ENCODE data around the gene AK8.
"Not testable (repeated sequence)": the region's sequence is repeated elsewhere in the genome, so short reads cannot be mapped to it uniquely, and the experiment has no call there.

AK8 gene

GRCh38 chr9:132742821-132743311 is 135.2 kb downstream of the AK8 start:
- no peak for DNase-seq (ENCODE audit: low read depth in 3 of 3)

- no peak for DNase-seq (ENCODE audit: low read depth in 3 of 3)
Observed at GRCh38 chr9:132740526-132741309, 137.4 kb downstream of the AK8 start.

GRCh38 chr9:132739710-132740310 is 138.3 kb downstream of the AK8 start:
- no peak for DNase-seq (ENCODE audit: low read depth in 3 of 3)

- DNase-seq (ENCODE audit: low read depth in 3 of 3): no peak
Observed at GRCh38 chr9:132733260-132733815, 144.7 kb downstream of the AK8 start.

- no peak for DNase-seq (ENCODE audit: low read depth in 3 of 3)
Observed at GRCh38 chr9:132732326-132733259, 145.5 kb downstream of the AK8 start.

- no peak for DNase-seq (ENCODE audit: low read depth in 3 of 3)
Observed at GRCh38 chr9:132731230-132731629, 146.9 kb downstream of the AK8 start.

- DNase-seq (ENCODE audit: low read depth in 3 of 3): no peak
Observed at GRCh38 chr9:132730054-132731033, 147.7 kb downstream of the AK8 start.

- no peak for DNase-seq (ENCODE audit: low read depth in 3 of 3)
Observed at GRCh38 chr9:132729235-132729890, 148.7 kb downstream of the AK8 start.

- DNase-seq (ENCODE audit: low read depth in 3 of 3): no peak
Observed at GRCh38 chr9:132728497-132728896, 149.6 kb downstream of the AK8 start.

- no peak for DNase-seq (ENCODE audit: low read depth in 3 of 3)
Observed at GRCh38 chr9:132728071-132728470, 150.0 kb downstream of the AK8 start.

GRCh38 chr9:132726576-132727130 is 151.4 kb downstream of the AK8 start:
- DNase-seq (ENCODE audit: low read depth in 3 of 3): no peak

- DNase-seq (ENCODE audit: low read depth in 3 of 3): no peak
Observed at GRCh38 chr9:132725306-132725705, 152.8 kb downstream of the AK8 start.

- no peak for DNase-seq (ENCODE audit: low read depth in 3 of 3)
Observed at GRCh38 chr9:132723809-132724208, 154.3 kb downstream of the AK8 start.

- no peak for DNase-seq (ENCODE audit: low read depth in 3 of 3)
Observed at GRCh38 chr9:132722564-132723065, 155.5 kb downstream of the AK8 start.

- no peak for DNase-seq (ENCODE audit: low read depth in 3 of 3)
Observed at GRCh38 chr9:132721661-132722060, 156.4 kb downstream of the AK8 start.

- DNase-seq (ENCODE audit: low read depth in 3 of 3): not testable (repeated sequence)
Observed at GRCh38 chr9:132718381-132718928, 159.6 kb downstream of the AK8 start.

GRCh38 chr9:132717326-132717945 is 160.6 kb downstream of the AK8 start:
- no peak for DNase-seq (ENCODE audit: low read depth in 3 of 3)

- no peak for DNase-seq (ENCODE audit: low read depth in 3 of 3)
Observed at GRCh38 chr9:132716007-132716406, 162.1 kb downstream of the AK8 start.

GRCh38 chr9:132712753-132713152 is 165.3 kb downstream of the AK8 start:
- DNase-seq (ENCODE audit: low read depth in 3 of 3): no peak
